ENCODE data around the gene DCXR. TPM values are rescaled to one million over a fixed set of nuclear protein-coding genes. Genes with fewer than 3 reads are reported as not detected.

DCXR gene
- total and polyA plus RNA-seq, 2 of the 13 experiments (the other 11 are each of a cell fraction or from before 2014, with no cell fraction given), result 287 to 311 TPM

GRCh38 chr17:82039695-82040299 is 2.3 kb upstream of the DCXR start (continued):
- TF ChIP-seq ZNF749 (CRISPR knock-in tag; IDR thresholded peaks at IDR 0.05; ENCODE audit: borderline replicate concordance), result no peak
- TF ChIP-seq JUN (CRISPR knock-in tag; IDR thresholded peaks at IDR 0.05), result no peak
- no peak for TF ChIP-seq ZNF3 (CRISPR knock-in tag; IDR thresholded peaks at IDR 0.05)
- TF ChIP-seq PATZ1 (CRISPR knock-in tag; IDR thresholded peaks at IDR 0.05), result peak; percentile 89
- no peak for TF ChIP-seq RARA (CRISPR knock-in tag; IDR thresholded peaks at IDR 0.05)
- TF ChIP-seq ARNT (IDR thresholded peaks at IDR 0.05), result no peak
- TF ChIP-seq FOSL1 (CRISPR knock-in tag; IDR thresholded peaks at IDR 0.05; ENCODE audit: borderline replicate concordance), result no peak
- TF ChIP-seq ZNF772 (CRISPR knock-in tag; IDR thresholded peaks at IDR 0.05), result no peak
- no peak for TF ChIP-seq ISL2 (CRISPR knock-in tag; IDR thresholded peaks at IDR 0.05)
- no peak for TF ChIP-seq ZNF101 (CRISPR knock-in tag; IDR thresholded peaks at IDR 0.05; ENCODE audit: borderline replicate concordance, low read depth)
- TF ChIP-seq ATF6 (CRISPR knock-in tag; conservative IDR thresholded peaks at IDR 0.05), result no peak
- TF ChIP-seq DMTF1 (CRISPR knock-in tag; IDR thresholded peaks at IDR 0.05), result no peak
- no peak for TF ChIP-seq PLSCR1 (CRISPR knock-in tag; IDR thresholded peaks at IDR 0.05; ENCODE audit: borderline replicate concordance)
- no peak for TF ChIP-seq KDM5A (IDR thresholded peaks at IDR 0.05; ENCODE audit: borderline replicate concordance, low read length)
- TF ChIP-seq ZNF576 (CRISPR knock-in tag; IDR thresholded peaks at IDR 0.05), result no peak
- TF ChIP-seq ZNF33B (CRISPR knock-in tag; IDR thresholded peaks at IDR 0.05), result no peak
- TF ChIP-seq NR3C1 (CRISPR knock-in tag; IDR thresholded peaks at IDR 0.05), result no peak
- no peak for TF ChIP-seq SMC3 (IDR thresholded peaks at IDR 0.05; ENCODE audit: low read length)
- no peak for TF ChIP-seq ZNF513 (CRISPR knock-in tag; conservative IDR thresholded peaks at IDR 0.05)
- TF ChIP-seq THAP11 (CRISPR knock-in tag; IDR thresholded peaks at IDR 0.05), result no peak
